PC-9 (cell line): Measurements from ENCODE around the gene C16orf82. TPM values are rescaled to one million over a fixed set of nuclear protein-coding genes. Genes with fewer than 3 reads are reported as not detected.

Source experiments
- BruUV-seq: library from RNA; stranded (reverse); fragments of 400-500 nt; replicated peaks from 2 replicates; lab custom pipeline; 2021; lab: Mats Ljungman, UMichigan
- CTCF ChIA-PET: fragments of 300-600 bp; sonication (Branson Sonifier 250); formaldehyde crosslinking; loops from one replicate; lab custom pipeline; 2022; ENCODE audit warnings: antibody characterized with exemption; lab: Charles Lee
- POLR2A ChIA-PET: fragments of 300-600 bp; sonication (Branson Sonifier 250); formaldehyde crosslinking; loops from one replicate; lab custom pipeline; 2022; ENCODE audit warnings: antibody characterized with exemption; ENCODE audit not compliant: unreplicated experiment; lab: Charles Lee
- DNase-seq, 2 experiments: peaks; one replicate each; pipeline versions ENCODE4 v3.0.0 to v3.0.0-alpha.2; 2015 to 2022; ENCODE audit warnings: mixed read lengths in 1 of 2
- H2AFZ ChIP-seq: fragments of 200-600 bp; sonication (generic); 2 replicates; pipeline ENCODE4 v1.8.1; 2017; ENCODE audit warnings: antibody characterized with exemption
- H3F3A ChIP-seq: fragments of 200-600 bp; sonication (generic); 2 replicates; pipeline ENCODE4 v1.8.1; 2017; ENCODE audit warnings: antibody characterized with exemption, mild to moderate bottlenecking, low read depth; ENCODE audit not compliant: insufficient read depth
- H3K27ac ChIP-seq: fragments of 200-600 bp; sonication (generic); 2 replicates; pipeline ENCODE4 v1.6.1; 2016; ENCODE audit warnings: mixed run types
- H3K27me3 ChIP-seq: fragments of 200-600 bp; sonication (generic); 2 replicates; pipeline ENCODE4 v1.6.1; 2016; ENCODE audit warnings: low read depth, mixed run types; ENCODE audit not compliant: insufficient read depth
- H3K36me3 ChIP-seq: fragments of 200-600 bp; sonication (generic); 2 replicates; pipeline ENCODE4 v1.6.1; 2016; ENCODE audit warnings: low read depth, mixed run types
- H3K4me1 ChIP-seq: fragments of 200-600 bp; sonication (generic); replicated peaks from 2 replicates; pipeline ENCODE4 v1.6.1; 2016; ENCODE audit warnings: mixed run types; ENCODE audit not compliant: insufficient read depth
- H3K4me2 ChIP-seq: fragments of 200-600 bp; sonication (generic); 2 replicates; pipeline ENCODE4 v1.6.1; 2017; ENCODE audit warnings: mixed run types
- H3K4me3 ChIP-seq: fragments of 200-600 bp; sonication (generic); 2 replicates; pipeline ENCODE4 v1.6.1; 2016; ENCODE audit warnings: mixed run types
- H3K79me2 ChIP-seq: fragments of 200-600 bp; sonication (generic); 2 replicates; pipeline ENCODE4 v1.6.1; 2017; ENCODE audit warnings: low read depth, mixed run types
- H3K9me2 ChIP-seq: fragments of 200-600 bp; sonication (generic); 2 replicates; pipeline ENCODE4 v1.8.1; 2017; ENCODE audit warnings: mild to moderate bottlenecking; ENCODE audit not compliant: insufficient read depth
- H3K9me3 ChIP-seq: fragments of 200-600 bp; sonication (generic); 2 replicates; pipeline ENCODE4 v1.8.1; 2016; ENCODE audit warnings: low read depth; ENCODE audit not compliant: insufficient read depth
- H4K20me1 ChIP-seq: fragments of 200-600 bp; sonication (generic); 2 replicates; pipeline ENCODE4 v1.8.1; 2017; ENCODE audit not compliant: insufficient read depth
- CTCF ChIP-seq: fragments of 200-600 bp; sonication (generic); conservative IDR thresholded peaks from 2 replicates; pipeline ENCODE4 v1.6.1; 2017; ENCODE audit warnings: mixed run types, antibody characterized with exemption, mild to moderate bottlenecking, moderate library complexity
- EZH2 ChIP-seq: fragments of 200-600 bp; sonication (generic); IDR thresholded peaks from 2 replicates; pipeline ENCODE4 v1.8.0; 2017; ENCODE audit warnings: antibody characterized with exemption, low read depth
- intact Hi-C: fragments of 100-400 bp; cut with micrococcal nuclease; formaldehyde crosslinking; loops from one replicate; pipeline ENCODE4 v1.10.0; 2022; ENCODE audit not compliant: unreplicated experiment
- total RNA-seq: library from RNA; stranded (reverse); gene quantifications from 2 replicates; pipeline ENCODE4 v1.2.3, GENCODE V29; 2021

C16orf82 gene
- total RNA-seq, 1 experiment from 2014 or later = not detected

GRCh38 chr16:27052007-27052406 is 14.7 kb upstream of the C16orf82 start:
- TF ChIP-seq EZH2 = no peak
- TF ChIP-seq CTCF = no peak
- no peak for DNase-seq
- no peak overlapping the region for H3K4me2 ChIP-seq
- no peaks in the 10 kb centered on the region for H3K4me1 ChIP-seq
- H2AFZ ChIP-seq = no peak overlapping the region
- intact Hi-C loops = no loop called here
- no peaks in the 10 kb centered on the region for H3K79me2 ChIP-seq
- H3K27me3 ChIP-seq = peaks cover 24% of the 10 kb centered on the region
- no peaks in the 10 kb centered on the region for H4K20me1 ChIP-seq
- no peaks in the 10 kb centered on the region for H3K9me3 ChIP-seq
- ChIA-PET POLR2A (no interaction called here), CTCF (no interaction called here)
- H3F3A ChIP-seq = no peaks in the 10 kb centered on the region
- no peaks in the 10 kb centered on the region for H3K9me2 ChIP-seq
- no peaks in the 10 kb centered on the region for H3K36me3 ChIP-seq
- no peak overlapping the region for H3K4me3 ChIP-seq
- BruUV-seq = no TSS peak
- H3K27ac ChIP-seq = no peak overlapping the region

GRCh38 chr16:27053996-27054395 is 12.7 kb upstream of the C16orf82 start:
- Histone ChIP-seq H2AFZ (no peak overlapping the region), H3K4me1 (no peaks in the 10 kb centered on the region), H3K9me2 (no peaks in the 10 kb centered on the region), H3K27ac (no peak overlapping the region), H3K36me3 (no peaks in the 10 kb centered on the region), H3K9me3 (no peaks in the 10 kb centered on the region), H3K27me3 (peaks cover 36% of the 10 kb centered on the region), H3K4me3 (no peak overlapping the region), H4K20me1 (no peaks in the 10 kb centered on the region), H3K4me2 (no peak overlapping the region), H3K79me2 (no peaks in the 10 kb centered on the region), H3F3A (no peaks in the 10 kb centered on the region)
- TF ChIP-seq EZH2 (no peak), CTCF (no peak)
- ChIA-PET CTCF (no interaction called here), POLR2A (no interaction called here)
- BruUV-seq = no TSS peak
- intact Hi-C loops = no loop called here
- no peak for DNase-seq

GRCh38 chr16:27058299-27058698 is 8.4 kb upstream of the C16orf82 start:
- intact Hi-C loops = no loop called here

More at GRCh38 chr16:27058299-27058698, 8.4 kb upstream of the C16orf82 start:
- H4K20me1 ChIP-seq = no peaks in the 10 kb centered on the region; the same call in 1 of the 2 replicates
- H3K27ac ChIP-seq = no peak overlapping the region
- no peaks in the 10 kb centered on the region for H3K79me2 ChIP-seq
- no peaks in the 10 kb centered on the region for H3K9me3 ChIP-seq
- POLR2A ChIA-PET = no interaction called here
- H3K9me2 ChIP-seq = no peaks in the 10 kb centered on the region
- H3K36me3 ChIP-seq = no peaks in the 10 kb centered on the region
- H2AFZ ChIP-seq = no peak overlapping the region
- BruUV-seq = no TSS peak
- H3K27me3 ChIP-seq = peaks cover 60% of the 10 kb centered on the region
- TF ChIP-seq EZH2 (no peak), CTCF (no peak)
- no peaks in the 10 kb centered on the region for H3K4me1 ChIP-seq
- no peak overlapping the region for H3K4me2 ChIP-seq
- no peak overlapping the region for H3K4me3 ChIP-seq
- no peaks in the 10 kb centered on the region for H3F3A ChIP-seq
- no peak for DNase-seq
- CTCF ChIA-PET = no interaction called here
